Pancreas (tissue), 10 donors: ENCODE measurements around the gene SYNGAP1. TPM values are rescaled to one million over a fixed set of nuclear protein-coding genes. Genes with fewer than 3 reads are reported as not detected.

Source experiments
- ATAC-seq, 4 donors: fragments of 200-7000 bp; cut with Tn5 transposase; one replicate each; pipeline versions ENCODE4 v1.8.0 to v1.9.1; 2020; ENCODE audit warnings: mild to moderate bottlenecking in 4 of 4, moderate library complexity in 4 of 4
- DNase-seq, 6 donors: peaks; one replicate each; pipeline ENCODE4 v3.0.0-alpha.2; 2020
- FAIRE-seq: peaks from 2 replicates; lab custom pipeline; 2012; peaks lifted over from hg19 to GRCh38; lab: Jason Lieb, UNC
- H3K27ac ChIP-seq, 4 donors: fragments of 200-600 bp; sonication (generic); 1 replicate in 3 of 4; 2 replicates in 1 of 4; pipeline versions ENCODE4 v1.5.0 to v1.8.0; 2020
- H3K27me3 ChIP-seq, 4 donors: fragments of 200-600 bp; one replicate each; pipeline ENCODE4 v1.8.0; 2021
- H3K36me3 ChIP-seq, 3 donors: fragments of 200-600 bp; sonication (generic) in 1 of 3; one replicate each; pipeline versions ENCODE4 v1.5.0 to v1.8.0; 2020 to 2021
- H3K4me1 ChIP-seq, 3 donors: fragments of 200-600 bp; one replicate each; pipeline ENCODE4 v1.8.0; 2021
- H3K4me3 ChIP-seq, 4 donors: fragments of 200-600 bp; sonication (generic) in 2 of 4; one replicate each; pipeline versions ENCODE4 v1.5.0 to v1.8.0; 2020 to 2021
- H3K9me3 ChIP-seq, 4 donors: fragments of 200-600 bp; one replicate each; pipeline ENCODE4 v1.8.0; 2021
- CTCF ChIP-seq, 4 donors: fragments of 200-600 bp; sonication (generic) in 3 of 4; IDR thresholded peaks; one replicate each; pipeline versions ENCODE4 v1.5.0 to v1.8.0; 2021; ENCODE audit warnings: antibody characterized with exemption in 4 of 4
- WGBS, 2 donors: extraction: QIAGEN DNeasy Blood & Tissue Kit; methylation state at CpG; one replicate each; pipeline ENCODE4 v1.1.7; 2013; 5-methylcytosine and 5-hydroxymethylcytosine counted together
- intact Hi-C, 3 donors: fragments of 100-400 bp; cut with DNase I; formaldehyde crosslinking; loops; one replicate each; pipeline versions ENCODE4 v1.11.1 to v1.14.2; 2022
- polyA plus RNA-seq, 2 donors: library from polyadenylated mRNA; stranded (reverse); fragments of 200-250 nt; gene quantifications; one replicate each; pipeline ENCODE4 v1.2.3, GENCODE V29; 2013
- total RNA-seq, 6 donors: library from RNA; stranded (reverse); fragmentation: NEBNext Ultra II Directional in 4 of 6; extraction: Animal tissue kit (Norgen Biotek cat#: 25700) in 4 of 6; gene quantifications; one replicate each; pipeline versions ENCODE4 v1.2.1 to v1.2.4, GENCODE V29; 2021 to 2023
- donor health status: healthy with polysubstance abuse.
- donor health status: DM: no; HTN: no; CAD: no; lungs with moderate emphysema.
- donor health status: DM: no; HTN: no; CAD: no.
- donor health status: control.
- donor health status: control.
- donor health status: Bipolar disorder and iron deficiency.
- donor health status: DM: yes; HTN: yes; CAD: no.
- donor health status: DM: no; HTN: no; CAD: no.
- donor health status: DM: no; HTN: no; CAD: no.
- donor health status: DM: yes; HTN: yes; CAD: no.

The SYNGAP1 gene
- total and polyA plus RNA-seq, 8 donors, result 4.6 to 16.4 (median 5.8) TPM

- H3K4me3 ChIP-seq, result no peak overlapping the region
- H3K9me3 ChIP-seq, result no peaks in the 10 kb centered on the region
- intact Hi-C loops, result no loop called here
- WGBS, 2 donors, result 81 to 86% methylated on average over 8 of the region's 8 CpGs
- peaks cover 0 to 3% (median 0%) of the 10 kb centered on the region in 3 donors for H3K36me3 ChIP-seq
- no peak overlapping the region for H3K27ac ChIP-seq
- FAIRE-seq (no peak), ATAC-seq (no peak), DNase-seq (no peak)
- no peaks in the 10 kb centered on the region for H3K27me3 ChIP-seq
- H3K4me1 ChIP-seq, result no peaks in the 10 kb centered on the region
- no peak for TF ChIP-seq CTCF (IDR thresholded peaks at IDR 0.05)
These were observed 22.4 kb downstream of the SYNGAP1 start for GRCh38 chr6:33442283-33442682.

- TF ChIP-seq CTCF (IDR thresholded peaks at IDR 0.05), result no peak
- H3K27ac ChIP-seq, result no peak overlapping the region
- peaks cover 0 to 2% (median 0%) of the 10 kb centered on the region in 3 donors for H3K36me3 ChIP-seq
- no peaks in the 10 kb centered on the region for H3K4me1 ChIP-seq
- WGBS, 2 donors, result 92 to 95% methylated on average over 16 to 17 of the region's 17 CpGs
- intact Hi-C loops, result no loop called here
- no peaks in the 10 kb centered on the region for H3K9me3 ChIP-seq
- ATAC-seq (no peak), DNase-seq (no peak), FAIRE-seq (no peak)
- H3K4me3 ChIP-seq, result no peak overlapping the region
- no peaks in the 10 kb centered on the region for H3K27me3 ChIP-seq
These were observed 23.2 kb downstream of the SYNGAP1 start for GRCh38 chr6:33443025-33443424.

- Histone ChIP-seq H3K27ac (no peak overlapping the region), H3K9me3 (no peaks in the 10 kb centered on the region), H3K27me3 (no peaks in the 10 kb centered on the region), H3K36me3 (no peaks in the 10 kb centered on the region), H3K4me1 (no peaks in the 10 kb centered on the region), H3K4me3 (no peak overlapping the region)
- TF ChIP-seq CTCF (IDR thresholded peaks at IDR 0.05), result no peak
- DNase-seq (no peak), FAIRE-seq (no peak), ATAC-seq (no peak)
- intact Hi-C loops, result no loop called here
- 92 to 95% methylated on average over 18 of the region's 18 CpGs for WGBS, 2 donors
These were observed 24.0 kb downstream of the SYNGAP1 start for GRCh38 chr6:33443619-33444504.

GRCh38 chr6:33445119-33445603 is 25.3 kb downstream of the SYNGAP1 start:
- intact Hi-C loops, result no loop called here
- ATAC-seq (peak in 1 of 4 donors; percentile 27), DNase-seq (no peak), FAIRE-seq (no peak)
- no peak overlapping the region for H3K4me3 ChIP-seq
- H3K9me3 ChIP-seq, result no peaks in the 10 kb centered on the region
- no peak overlapping the region for H3K27ac ChIP-seq
- no peaks in the 10 kb centered on the region for H3K27me3 ChIP-seq
- WGBS, 2 donors, result 68 to 87% methylated on average over 3 of the region's 3 CpGs
- H3K36me3 ChIP-seq, result no peaks in the 10 kb centered on the region
- no peaks in the 10 kb centered on the region for H3K4me1 ChIP-seq
- no peak for TF ChIP-seq CTCF (IDR thresholded peaks at IDR 0.05)

GRCh38 chr6:33446356-33446755 is 26.5 kb downstream of the SYNGAP1 start:
- Histone ChIP-seq H3K27me3 (no peaks in the 10 kb centered on the region), H3K27ac (no peak overlapping the region), H3K9me3 (no peaks in the 10 kb centered on the region), H3K4me1 (no peaks in the 10 kb centered on the region), H3K4me3 (no peak overlapping the region), H3K36me3 (no peaks in the 10 kb centered on the region)
- DNase-seq, result no peak
- intact Hi-C loops, result no loop called here
- no peak for FAIRE-seq
- no peak for TF ChIP-seq CTCF (IDR thresholded peaks at IDR 0.05)
- WGBS, 2 donors, result 84 to 88% methylated on average over 10 of the region's 10 CpGs
- ATAC-seq, result no peak
